Bronchial epithelial cell (primary cell): ENCODE data around the gene ZNF821. TPM values are rescaled to one million over a fixed set of nuclear protein-coding genes. Genes with fewer than 3 reads are reported as not detected.
A peak's percentile ranks its signal among the peaks of the same experiment; 100 is the strongest.

ENCODE experiments used
- DNase-seq: peaks from one replicate; pipeline ENCODE4 v3.0.0-alpha.2; 2010; ENCODE audit warnings: low read depth
- FAIRE-seq: peaks from 2 replicates; lab custom pipeline; 2011; peaks lifted over from hg19 to GRCh38; lab: Jason Lieb, UNC
- H3K27me3 ChIP-seq: 2 replicates; pipeline ENCODE4 v1.5.1; 2011; ENCODE audit warnings: low read length; ENCODE audit not compliant: control insufficient read depth, insufficient read depth
- H3K36me3 ChIP-seq: 2 replicates; pipeline ENCODE4 v1.5.1; 2011; ENCODE audit warnings: low read length; ENCODE audit not compliant: control insufficient read depth, insufficient read depth
- H3K4me3 ChIP-seq: 2 replicates; pipeline ENCODE4 v1.5.1; 2011; ENCODE audit warnings: mild to moderate bottlenecking, low read depth, low read length, control low read depth
- CTCF ChIP-seq: IDR thresholded peaks from 2 replicates; pipeline ENCODE4 v1.5.1; 2011; ENCODE audit warnings: mild to moderate bottlenecking, moderate library complexity, low read length, control low read depth, inconsistent platforms; ENCODE audit not compliant: insufficient read depth, severe bottlenecking
- total RNA-seq: library from RNA; depleted of rRNA; stranded (reverse); fragments of >200 nt; gene quantifications from 2 replicates; pipeline ENCODE4 v1.2.1, GENCODE V29; 2014

The ZNF821 gene
- total RNA-seq, 1 donor from 2014 or later: 9.5 TPM

- Histone ChIP-seq H3K36me3 (peaks cover 4% of the 10 kb centered on the region), H3K4me3 (no peak overlapping the region), H3K27me3 (no peaks in the 10 kb centered on the region)
- FAIRE-seq (peak; percentile 55), DNase-seq (no peak)
- no peak for TF ChIP-seq CTCF
Measured at GRCh38 chr16:71865173-71865863, 18.7 kb downstream of the ZNF821 start.

GRCh38 chr16:71863995-71864394 is 20.0 kb downstream of the ZNF821 start:
- no peak for TF ChIP-seq CTCF
- FAIRE-seq (no peak), DNase-seq (no peak)
- Histone ChIP-seq H3K36me3 (peaks cover 4% of the 10 kb centered on the region), H3K4me3 (no peak overlapping the region), H3K27me3 (no peaks in the 10 kb centered on the region)

GRCh38 chr16:71859762-71860521 is 24.0 kb downstream of the ZNF821 start:
- DNase-seq (no peak), FAIRE-seq (no peak)
- no peak for TF ChIP-seq CTCF
- H3K27me3 ChIP-seq: no peaks in the 10 kb centered on the region
- H3K36me3 ChIP-seq: peaks cover 1% of the 10 kb centered on the region
- H3K4me3 ChIP-seq: no peak overlapping the region

DNA sequence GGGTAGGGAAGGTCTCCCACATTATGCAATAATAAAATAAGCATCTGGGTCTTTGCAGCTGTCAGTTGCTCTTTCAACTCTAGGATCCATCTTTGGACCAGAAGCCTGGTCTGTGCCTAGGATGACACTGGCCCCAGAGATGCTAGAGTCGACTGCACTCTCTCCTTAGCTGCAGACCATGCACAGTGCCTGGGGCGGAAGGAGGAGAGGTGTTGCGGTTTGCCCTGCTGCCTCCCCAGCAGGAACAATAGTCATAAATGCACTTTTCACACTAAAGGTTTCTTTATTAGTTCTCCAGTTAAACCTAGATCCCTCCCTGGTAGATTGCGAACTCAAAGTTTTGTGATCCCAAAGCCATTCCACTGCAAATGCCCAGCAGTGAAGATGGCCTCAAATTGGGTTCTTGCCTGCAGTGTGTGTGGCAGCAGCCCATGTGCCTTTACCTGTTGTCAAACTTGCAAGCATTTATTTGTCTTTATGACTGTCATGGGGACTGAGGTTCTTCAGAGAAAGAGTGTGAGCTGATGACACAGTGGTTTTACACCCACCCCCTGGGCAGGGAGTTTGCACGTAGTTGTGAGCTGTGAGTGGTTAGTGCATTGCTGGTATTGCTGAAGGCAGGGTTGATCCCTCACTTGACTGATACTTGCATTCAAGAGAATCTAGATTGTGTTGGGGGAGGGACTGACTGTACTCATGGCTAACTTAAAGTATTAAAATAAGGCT is 27.9 kb downstream of the ZNF821 start:
- no peak for TF ChIP-seq CTCF
- Histone ChIP-seq H3K27me3 (no peaks in the 10 kb centered on the region), H3K4me3 (no peak overlapping the region), H3K36me3 (peaks cover 5% of the 10 kb centered on the region)
- FAIRE-seq (no peak), DNase-seq (no peak)

- FAIRE-seq (no peak), DNase-seq (peak; percentile 20)
- H3K4me3 ChIP-seq: no peak overlapping the region
- H3K36me3 ChIP-seq: peaks cover 15% of the 10 kb centered on the region
- TF ChIP-seq CTCF: no peak
- no peaks in the 10 kb centered on the region for H3K27me3 ChIP-seq
Measured at GRCh38 chr16:71854369-71854948, 29.5 kb downstream of the ZNF821 start.
